ENCODE data around the gene TSFM. TPM values are rescaled to one million over a fixed set of nuclear protein-coding genes. Genes with fewer than 3 reads are reported as not detected.
A peak's percentile ranks its signal among the peaks of the same experiment; 100 is the strongest.

The TSFM gene
- total and polyA plus RNA-seq, 2 donors (not counting 1 experiment from before 2014, with no cell fraction given): 15.5 to 16.8 TPM

DNA sequence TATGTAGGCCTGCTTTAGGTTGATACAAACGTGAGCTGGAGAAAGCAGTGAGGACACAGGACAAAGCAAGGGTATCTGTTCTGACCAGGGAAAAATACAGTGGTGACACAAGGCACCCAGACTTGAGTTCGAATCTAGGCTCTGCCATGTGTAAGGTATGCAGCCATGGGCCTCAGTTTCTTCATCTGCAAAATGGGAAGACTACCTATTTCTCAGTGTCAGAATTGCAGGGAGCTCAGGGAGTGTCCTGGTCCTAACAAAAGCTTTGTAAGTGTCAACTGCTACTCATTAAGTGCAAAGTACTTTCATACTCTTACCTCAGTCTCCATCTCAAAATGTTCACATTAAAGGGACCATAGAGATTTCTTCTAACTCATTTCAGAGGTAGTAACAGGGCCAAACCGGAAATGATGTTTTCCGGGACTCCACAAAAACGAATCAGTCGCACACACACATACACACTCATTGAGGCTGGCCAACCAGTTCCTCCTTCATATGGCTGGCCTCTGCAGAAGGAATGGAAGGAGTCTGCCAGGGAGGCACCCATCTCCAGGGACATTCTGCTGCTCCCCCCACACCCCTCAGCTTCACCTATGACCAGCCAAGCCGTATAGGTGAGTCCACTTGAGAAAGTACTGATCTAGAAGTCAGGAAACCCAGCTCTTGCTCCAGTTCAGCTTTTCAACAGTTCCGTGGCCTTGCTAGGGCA lies 56.2 kb downstream of the TSFM start:
- peak overlapping the region; percentile 53 for H3K4me2 ChIP-seq (ENCODE audit: extremely low read depth, insufficient read depth, low read length)
- H3K9ac ChIP-seq (ENCODE audit: insufficient read depth, low read length): no peak overlapping the region
- H3K79me2 ChIP-seq (ENCODE audit: control insufficient read depth, insufficient read depth, low read length): peaks cover 98% of the 10 kb centered on the region
- H3K4me1 ChIP-seq (ENCODE audit: control insufficient read depth, extremely low read depth, insufficient read depth, low read length): peaks cover 68% of the 10 kb centered on the region
- peak overlapping the region in 1 of 4 experiments; percentile 2 for H3K4me3 ChIP-seq (replicated peaks in 1 of 4; ENCODE audit: control extremely low read depth in 1 of 4, insufficient read depth in 1 of 4, low read depth in 3 of 4, low read length in 4 of 4)
- no peaks in the 10 kb centered on the region for H3K27me3 ChIP-seq (ENCODE audit: control insufficient read depth, insufficient read depth, low read length)
- peaks cover 6% of the 10 kb centered on the region for H4K20me1 ChIP-seq (ENCODE audit: control insufficient read depth, extremely low read depth, insufficient read depth, low read length)
- no peak overlapping the region for H2AFZ ChIP-seq (ENCODE audit: low read length)
- DNase-seq (ENCODE audit: low read depth in 2 of 2): no peak
- H3K36me3 ChIP-seq (ENCODE audit: control insufficient read depth, insufficient read depth, low read length): no peaks in the 10 kb centered on the region
- no peaks in the 10 kb centered on the region for H3K9me3 ChIP-seq (ENCODE audit: control insufficient read depth, insufficient read depth, low read depth, low read length)
- TF ChIP-seq, protein P1, sequence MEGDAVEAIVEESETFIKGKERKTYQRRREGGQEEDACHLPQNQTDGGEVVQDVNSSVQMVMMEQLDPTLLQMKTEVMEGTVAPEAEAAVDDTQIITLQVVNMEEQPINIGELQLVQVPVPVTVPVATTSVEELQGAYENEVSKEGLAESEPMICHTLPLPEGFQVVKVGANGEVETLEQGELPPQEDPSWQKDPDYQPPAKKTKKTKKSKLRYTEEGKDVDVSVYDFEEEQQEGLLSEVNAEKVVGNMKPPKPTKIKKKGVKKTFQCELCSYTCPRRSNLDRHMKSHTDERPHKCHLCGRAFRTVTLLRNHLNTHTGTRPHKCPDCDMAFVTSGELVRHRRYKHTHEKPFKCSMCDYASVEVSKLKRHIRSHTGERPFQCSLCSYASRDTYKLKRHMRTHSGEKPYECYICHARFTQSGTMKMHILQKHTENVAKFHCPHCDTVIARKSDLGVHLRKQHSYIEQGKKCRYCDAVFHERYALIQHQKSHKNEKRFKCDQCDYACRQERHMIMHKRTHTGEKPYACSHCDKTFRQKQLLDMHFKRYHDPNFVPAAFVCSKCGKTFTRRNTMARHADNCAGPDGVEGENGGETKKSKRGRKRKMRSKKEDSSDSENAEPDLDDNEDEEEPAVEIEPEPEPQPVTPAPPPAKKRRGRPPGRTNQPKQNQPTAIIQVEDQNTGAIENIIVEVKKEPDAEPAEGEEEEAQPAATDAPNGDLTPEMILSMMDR (conservative IDR thresholded peaks at IDR 0.05 in 1 of 2, IDR thresholded peaks at IDR 0.05 in 1 of 2; ENCODE audit: low read depth in 1 of 2, low read length in 2 of 2): no peak
- no peak for TF ChIP-seq EZH2 (IDR thresholded peaks at IDR 0.05; ENCODE audit: low read length, missing control alignments)
- peak overlapping the region; percentile 28 for H3K27ac ChIP-seq (ENCODE audit: insufficient read depth, low read length)

DNA sequence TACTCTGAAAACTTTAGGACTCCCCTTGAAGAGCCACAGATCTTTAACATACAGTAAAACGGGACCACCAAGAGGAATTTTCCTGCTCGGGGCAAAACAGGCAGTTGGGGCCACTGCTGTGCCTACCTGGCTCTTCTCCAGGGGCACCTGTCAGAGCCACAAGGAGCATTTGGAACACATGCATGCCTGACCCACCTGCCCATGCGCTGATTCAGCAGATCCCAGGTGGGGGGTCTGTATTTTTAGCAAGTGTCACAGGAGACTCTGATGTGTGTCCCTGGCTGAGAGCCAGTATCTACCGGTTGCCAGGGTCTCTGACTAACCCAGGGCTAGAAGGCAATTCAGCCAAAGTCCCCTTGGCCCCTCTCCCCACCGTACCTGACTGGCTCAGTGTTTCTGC lies 57.4 kb downstream of the TSFM start:
- DNase-seq (ENCODE audit: low read depth in 2 of 2): no peak
- Histone ChIP-seq H3K36me3 (ENCODE audit: control insufficient read depth, insufficient read depth, low read length) (no peaks in the 10 kb centered on the region), H3K9ac (ENCODE audit: insufficient read depth, low read length) (no peak overlapping the region), H3K4me1 (ENCODE audit: control insufficient read depth, extremely low read depth, insufficient read depth, low read length) (peaks cover 60% of the 10 kb centered on the region), H3K27ac (ENCODE audit: insufficient read depth, low read length) (no peak overlapping the region), H2AFZ (ENCODE audit: low read length) (no peak overlapping the region), H3K4me3 (replicated peaks in 1 of 4; ENCODE audit: control extremely low read depth in 1 of 4, insufficient read depth in 1 of 4, low read depth in 3 of 4, low read length in 4 of 4) (peak overlapping the region in 1 of 4 experiments; percentile 32), H3K9me3 (ENCODE audit: control insufficient read depth, insufficient read depth, low read depth, low read length) (no peaks in the 10 kb centered on the region), H3K4me2 (ENCODE audit: extremely low read depth, insufficient read depth, low read length) (no peak overlapping the region), H4K20me1 (ENCODE audit: control insufficient read depth, extremely low read depth, insufficient read depth, low read length) (peaks cover 6% of the 10 kb centered on the region), H3K27me3 (ENCODE audit: control insufficient read depth, insufficient read depth, low read length) (no peaks in the 10 kb centered on the region), H3K79me2 (ENCODE audit: control insufficient read depth, insufficient read depth, low read length) (peaks cover 98% of the 10 kb centered on the region)
- TF ChIP-seq, protein P1 (conservative IDR thresholded peaks at IDR 0.05 in 1 of 2, IDR thresholded peaks at IDR 0.05 in 1 of 2; ENCODE audit: low read depth in 1 of 2, low read length in 2 of 2): no peak
- TF ChIP-seq EZH2 (IDR thresholded peaks at IDR 0.05; ENCODE audit: low read length, missing control alignments): no peak

DNA sequence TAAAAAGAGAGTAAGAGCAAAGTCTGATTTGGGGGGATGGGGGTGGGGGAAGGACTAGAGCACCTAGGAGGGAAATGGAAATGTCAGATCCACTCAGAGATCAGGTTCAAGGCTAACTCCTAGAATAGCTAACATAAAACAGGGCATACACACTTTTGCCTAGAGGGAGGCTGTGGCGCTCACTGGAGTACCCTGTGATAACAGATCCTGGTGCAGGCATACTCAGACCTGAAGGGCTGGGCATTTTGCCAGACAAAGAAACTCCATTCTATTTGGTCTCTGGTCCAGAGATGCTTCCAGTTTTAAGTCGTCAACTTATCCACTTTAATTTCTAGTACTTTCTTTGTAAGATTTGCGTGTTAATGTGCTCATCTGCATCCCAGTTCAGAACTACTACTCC lies 58.1 kb downstream of the TSFM start:
- no peak overlapping the region for H3K27ac ChIP-seq (ENCODE audit: insufficient read depth, low read length)
- no peak overlapping the region for H3K9ac ChIP-seq (ENCODE audit: insufficient read depth, low read length)
- H3K36me3 ChIP-seq (ENCODE audit: control insufficient read depth, insufficient read depth, low read length): no peaks in the 10 kb centered on the region
- H3K27me3 ChIP-seq (ENCODE audit: control insufficient read depth, insufficient read depth, low read length): no peaks in the 10 kb centered on the region
- H2AFZ ChIP-seq (ENCODE audit: low read length): no peak overlapping the region
- peak overlapping the region; percentile 70 for H3K4me2 ChIP-seq (ENCODE audit: extremely low read depth, insufficient read depth, low read length)
- TF ChIP-seq EZH2 (IDR thresholded peaks at IDR 0.05; ENCODE audit: low read length, missing control alignments): no peak
- TF ChIP-seq, protein P1 (conservative IDR thresholded peaks at IDR 0.05 in 1 of 2, IDR thresholded peaks at IDR 0.05 in 1 of 2; ENCODE audit: low read depth in 1 of 2, low read length in 2 of 2): no peak
- peaks cover 6% of the 10 kb centered on the region for H4K20me1 ChIP-seq (ENCODE audit: control insufficient read depth, extremely low read depth, insufficient read depth, low read length)
- peak overlapping the region in 1 of 4 experiments; percentile 98 for H3K4me3 ChIP-seq (replicated peaks in 1 of 4; ENCODE audit: control extremely low read depth in 1 of 4, insufficient read depth in 1 of 4, low read depth in 3 of 4, low read length in 4 of 4)
- DNase-seq (ENCODE audit: low read depth in 2 of 2): peak in 1 of 2 donors; percentile 44
- H3K79me2 ChIP-seq (ENCODE audit: control insufficient read depth, insufficient read depth, low read length): peaks cover 98% of the 10 kb centered on the region
- H3K4me1 ChIP-seq (ENCODE audit: control insufficient read depth, extremely low read depth, insufficient read depth, low read length): peaks cover 55% of the 10 kb centered on the region
- no peaks in the 10 kb centered on the region for H3K9me3 ChIP-seq (ENCODE audit: control insufficient read depth, insufficient read depth, low read depth, low read length)

Data from fibroblast of lung (primary cell).